Measurements from ENCODE around the gene HIVEP3.
A peak's percentile ranks its signal among the peaks of the same experiment; 100 is the strongest.

HIVEP3 gene

DNA sequence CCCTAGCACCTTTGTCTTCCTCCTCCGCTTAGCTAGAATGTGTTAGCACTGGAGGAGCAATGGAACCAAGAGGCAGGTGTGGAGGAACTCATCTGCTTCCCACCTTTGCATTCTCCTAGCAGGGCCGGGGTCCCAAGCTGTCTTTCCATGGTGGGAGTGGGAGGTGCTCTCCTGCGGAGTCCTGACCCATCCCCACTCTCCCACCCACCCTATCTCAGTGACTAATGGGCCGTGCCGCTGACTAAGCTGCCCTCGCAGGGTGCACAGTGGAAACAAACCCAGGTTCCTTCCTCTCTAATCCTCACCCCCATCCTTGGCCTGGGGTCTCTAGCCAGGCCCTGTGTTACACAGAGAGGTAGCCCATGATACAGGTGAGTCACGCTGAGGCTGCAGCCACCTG, 177.5 kb downstream of the HIVEP3 start:
- Histone ChIP-seq H3K9me2 (replicated peaks; ENCODE audit: insufficient read depth, low read length) (no peaks in the 10 kb centered on the region), H3F3A (ENCODE audit: insufficient read depth, low read length) (no peaks in the 10 kb centered on the region), H3K9ac (ENCODE audit: low read length) (no peak overlapping the region), H2AFZ (ENCODE audit: low read length) (no peak overlapping the region), H3K27ac (ENCODE audit: low read length) (no peak overlapping the region), H3K27me3 (replicated peaks; ENCODE audit: insufficient read depth, low read length) (no peaks in the 10 kb centered on the region), H3K4me1 (ENCODE audit: low read length) (peaks cover 11% of the 10 kb centered on the region), H3K36me3 (replicated peaks; ENCODE audit: insufficient read depth, low read length) (no peaks in the 10 kb centered on the region), H3K79me2 (ENCODE audit: low read length) (no peaks in the 10 kb centered on the region), H3K4me2 (ENCODE audit: low read depth, low read length) (no peak overlapping the region), H3K9me3 (replicated peaks; ENCODE audit: insufficient read depth, low read length) (no peaks in the 10 kb centered on the region), H3K4me3 (ENCODE audit: low read length) (no peak overlapping the region), H4K20me1 (ENCODE audit: insufficient read depth, low read length) (no peaks in the 10 kb centered on the region)
- no peak for DNase-seq
- TF ChIP-seq EZH2 (optimal IDR thresholded peaks at IDR 0.05; ENCODE audit: low read depth, low read length): no peak
- TF ChIP-seq EZH2phosphoT487 (IDR thresholded peaks at IDR 0.05; ENCODE audit: low read length): no peak
- TF ChIP-seq, protein P1, sequence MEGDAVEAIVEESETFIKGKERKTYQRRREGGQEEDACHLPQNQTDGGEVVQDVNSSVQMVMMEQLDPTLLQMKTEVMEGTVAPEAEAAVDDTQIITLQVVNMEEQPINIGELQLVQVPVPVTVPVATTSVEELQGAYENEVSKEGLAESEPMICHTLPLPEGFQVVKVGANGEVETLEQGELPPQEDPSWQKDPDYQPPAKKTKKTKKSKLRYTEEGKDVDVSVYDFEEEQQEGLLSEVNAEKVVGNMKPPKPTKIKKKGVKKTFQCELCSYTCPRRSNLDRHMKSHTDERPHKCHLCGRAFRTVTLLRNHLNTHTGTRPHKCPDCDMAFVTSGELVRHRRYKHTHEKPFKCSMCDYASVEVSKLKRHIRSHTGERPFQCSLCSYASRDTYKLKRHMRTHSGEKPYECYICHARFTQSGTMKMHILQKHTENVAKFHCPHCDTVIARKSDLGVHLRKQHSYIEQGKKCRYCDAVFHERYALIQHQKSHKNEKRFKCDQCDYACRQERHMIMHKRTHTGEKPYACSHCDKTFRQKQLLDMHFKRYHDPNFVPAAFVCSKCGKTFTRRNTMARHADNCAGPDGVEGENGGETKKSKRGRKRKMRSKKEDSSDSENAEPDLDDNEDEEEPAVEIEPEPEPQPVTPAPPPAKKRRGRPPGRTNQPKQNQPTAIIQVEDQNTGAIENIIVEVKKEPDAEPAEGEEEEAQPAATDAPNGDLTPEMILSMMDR (IDR thresholded peaks at IDR 0.05; ENCODE audit: low read length): no peak

- TF ChIP-seq EZH2 (optimal IDR thresholded peaks at IDR 0.05; ENCODE audit: low read depth, low read length): no peak
- TF ChIP-seq, protein P1 (IDR thresholded peaks at IDR 0.05; ENCODE audit: low read length): no peak
- no peak for TF ChIP-seq EZH2phosphoT487 (IDR thresholded peaks at IDR 0.05; ENCODE audit: low read length)
- H3K27ac ChIP-seq (ENCODE audit: low read length): no peak overlapping the region
- H3K27me3 ChIP-seq (replicated peaks; ENCODE audit: insufficient read depth, low read length): no peaks in the 10 kb centered on the region
- H3F3A ChIP-seq (ENCODE audit: insufficient read depth, low read length): no peaks in the 10 kb centered on the region
- no peaks in the 10 kb centered on the region for H3K9me3 ChIP-seq (replicated peaks; ENCODE audit: insufficient read depth, low read length)
- no peaks in the 10 kb centered on the region for H4K20me1 ChIP-seq (ENCODE audit: insufficient read depth, low read length)
- peak overlapping the region; percentile 20 for H3K4me2 ChIP-seq (ENCODE audit: low read depth, low read length)
- no peaks in the 10 kb centered on the region for H3K36me3 ChIP-seq (replicated peaks; ENCODE audit: insufficient read depth, low read length)
- peaks cover 11% of the 10 kb centered on the region for H3K4me1 ChIP-seq (ENCODE audit: low read length)
- DNase-seq: no peak
- H3K4me3 ChIP-seq (ENCODE audit: low read length): no peak overlapping the region
- H3K79me2 ChIP-seq (ENCODE audit: low read length): no peaks in the 10 kb centered on the region
- H2AFZ ChIP-seq (ENCODE audit: low read length): 0 out of 2 replicates have a peak overlapping the region, but pooled peaks have one; percentile 19
- H3K9ac ChIP-seq (ENCODE audit: low read length): no peak overlapping the region
- H3K9me2 ChIP-seq (replicated peaks; ENCODE audit: insufficient read depth, low read length): no peaks in the 10 kb centered on the region
Measured at GRCh38 chr1:41740630-41741239, 178.0 kb downstream of the HIVEP3 start.

- DNase-seq: no peak
- no peak overlapping the region for H3K27ac ChIP-seq (ENCODE audit: low read length)
- H3K27me3 ChIP-seq (replicated peaks; ENCODE audit: insufficient read depth, low read length): no peaks in the 10 kb centered on the region
- H3F3A ChIP-seq (ENCODE audit: insufficient read depth, low read length): no peaks in the 10 kb centered on the region
- H2AFZ ChIP-seq (ENCODE audit: low read length): no peak overlapping the region
- H3K4me3 ChIP-seq (ENCODE audit: low read length): no peak overlapping the region
- peaks cover 11% of the 10 kb centered on the region for H3K4me1 ChIP-seq (ENCODE audit: low read length)
- no peaks in the 10 kb centered on the region for H3K79me2 ChIP-seq (ENCODE audit: low read length)
- H3K9me2 ChIP-seq (replicated peaks; ENCODE audit: insufficient read depth, low read length): no peaks in the 10 kb centered on the region
- no peaks in the 10 kb centered on the region for H3K9me3 ChIP-seq (replicated peaks; ENCODE audit: insufficient read depth, low read length)
- no peaks in the 10 kb centered on the region for H3K36me3 ChIP-seq (replicated peaks; ENCODE audit: insufficient read depth, low read length)
- TF ChIP-seq EZH2 (optimal IDR thresholded peaks at IDR 0.05; ENCODE audit: low read depth, low read length): no peak
- TF ChIP-seq, protein P1 (IDR thresholded peaks at IDR 0.05; ENCODE audit: low read length): no peak
- no peak for TF ChIP-seq EZH2phosphoT487 (IDR thresholded peaks at IDR 0.05; ENCODE audit: low read length)
- H3K4me2 ChIP-seq (ENCODE audit: low read depth, low read length): no peak overlapping the region
- no peak overlapping the region for H3K9ac ChIP-seq (ENCODE audit: low read length)
- no peaks in the 10 kb centered on the region for H4K20me1 ChIP-seq (ENCODE audit: insufficient read depth, low read length)
Measured at GRCh38 chr1:41740058-41740457, 178.7 kb downstream of the HIVEP3 start.
